ENCODE data around the gene CHST1.

Gene CHST1

GRCh38 chr11:45652781-45653180, 12.6 kb downstream of the CHST1 start:
- TF ChIP-seq NFIC (IDR thresholded peaks at IDR 0.05) (no peak), CEBPB (IDR thresholded peaks at IDR 0.05) (no peak), MAX (IDR thresholded peaks at IDR 0.05) (no peak), TCF12 (IDR thresholded peaks at IDR 0.05; ENCODE audit: low read depth) (no peak), ZBTB7A (IDR thresholded peaks at IDR 0.05; ENCODE audit: low read depth) (no peak), RAD21 (IDR thresholded peaks at IDR 0.05; ENCODE audit: low read depth) (no peak), REST (IDR thresholded peaks at IDR 0.05; ENCODE audit: low read depth) (no peak), TAF1 (IDR thresholded peaks at IDR 0.05; ENCODE audit: low read depth) (no peak), CREB1 (IDR thresholded peaks at IDR 0.05; ENCODE audit: low read depth) (no peak), EGR1 (IDR thresholded peaks at IDR 0.05) (no peak), YY1 (IDR thresholded peaks at IDR 0.05; ENCODE audit: low read depth) (no peak), EP300 (IDR thresholded peaks at IDR 0.05; ENCODE audit: borderline replicate concordance) (no peak), TEAD4 (IDR thresholded peaks at IDR 0.05) (no peak)

GRCh38 chr11:45651841-45652749, 13.3 kb downstream of the CHST1 start:
- TF ChIP-seq FOXM1 (IDR thresholded peaks at IDR 0.05; ENCODE audit: borderline replicate concordance, low read depth), result no peak
- TF ChIP-seq TEAD4 (IDR thresholded peaks at IDR 0.05), result no peak
- TF ChIP-seq TAF1 (IDR thresholded peaks at IDR 0.05; ENCODE audit: low read depth), result no peak
- TF ChIP-seq RAD21 (IDR thresholded peaks at IDR 0.05; ENCODE audit: low read depth), result no peak
- no peak for TF ChIP-seq USF1 (IDR thresholded peaks at IDR 0.05)
- TF ChIP-seq MAX (IDR thresholded peaks at IDR 0.05), result no peak
- TF ChIP-seq REST (IDR thresholded peaks at IDR 0.05; ENCODE audit: low read depth), result no peak
- TF ChIP-seq EGR1 (IDR thresholded peaks at IDR 0.05), result no peak
- TF ChIP-seq YY1 (IDR thresholded peaks at IDR 0.05; ENCODE audit: low read depth), result no peak
- no peak for TF ChIP-seq TCF12 (IDR thresholded peaks at IDR 0.05; ENCODE audit: low read depth)
- no peak for TF ChIP-seq CEBPB (IDR thresholded peaks at IDR 0.05)
- TF ChIP-seq CREB1 (IDR thresholded peaks at IDR 0.05; ENCODE audit: low read depth), result no peak

- TF ChIP-seq CREB1 (IDR thresholded peaks at IDR 0.05; ENCODE audit: low read depth) (no peak), USF1 (IDR thresholded peaks at IDR 0.05) (no peak), RAD21 (IDR thresholded peaks at IDR 0.05; ENCODE audit: low read depth) (no peak), ZBTB7A (IDR thresholded peaks at IDR 0.05; ENCODE audit: low read depth) (no peak), EP300 (IDR thresholded peaks at IDR 0.05; ENCODE audit: borderline replicate concordance) (no peak)
These were observed 14.3 kb downstream of the CHST1 start for GRCh38 chr11:45651156-45651555.

GRCh38 chr11:45650166-45651095, 15.0 kb downstream of the CHST1 start:
- TF ChIP-seq FOXM1 (IDR thresholded peaks at IDR 0.05; ENCODE audit: borderline replicate concordance, low read depth) (no peak), NFIC (IDR thresholded peaks at IDR 0.05) (no peak), ZBTB7A (IDR thresholded peaks at IDR 0.05; ENCODE audit: low read depth) (no peak), REST (IDR thresholded peaks at IDR 0.05; ENCODE audit: low read depth) (no peak), TCF12 (IDR thresholded peaks at IDR 0.05; ENCODE audit: low read depth) (no peak), RAD21 (IDR thresholded peaks at IDR 0.05; ENCODE audit: low read depth) (no peak), TAF1 (IDR thresholded peaks at IDR 0.05; ENCODE audit: low read depth) (no peak), EP300 (IDR thresholded peaks at IDR 0.05; ENCODE audit: borderline replicate concordance) (no peak), MAX (IDR thresholded peaks at IDR 0.05) (no peak), EGR1 (IDR thresholded peaks at IDR 0.05) (no peak), CREB1 (IDR thresholded peaks at IDR 0.05; ENCODE audit: low read depth) (no peak)

Data from Ishikawa (cell line).